Activated effector memory CD4-positive, alpha-beta T cell treated with Interleukin-2 at 50 U/mL for 16 hours (primary cell): ENCODE data around the gene HOXB8.

ENCODE experiments used
- DNase-seq: peaks from one replicate; pipeline ENCODE4 v3.0.0-alpha.2; 2020

The HOXB8 gene

GRCh38 chr17:48596000-48596734, 18.9 kb downstream of the HOXB8 start:
- no peak for DNase-seq

- no peak for DNase-seq
Observed at GRCh38 chr17:48595278-48595999, 19.7 kb downstream of the HOXB8 start.

- DNase-seq = no peak
Observed at GRCh38 chr17:48594538-48595277, 20.4 kb downstream of the HOXB8 start.

GRCh38 chr17:48593840-48594537, 21.1 kb downstream of the HOXB8 start:
- DNase-seq = peak; percentile 76

GRCh38 chr17:48593126-48593829, 21.8 kb downstream of the HOXB8 start, which contains the start of gene HOXB5:
Gene HOXB5, minus strand, starts transcription at chr17:48593779. Its CDS starts 97 bp downstream, at chr17:48593682.
- no peak for DNase-seq

- no peak for DNase-seq
Observed at GRCh38 chr17:48592577-48592976, 22.5 kb downstream of the HOXB8 start.

- no peak for DNase-seq
Observed at GRCh38 chr17:48592057-48592514, 23.0 kb downstream of the HOXB8 start.

GRCh38 chr17:48591255-48592056, 23.6 kb downstream of the HOXB8 start:
- DNase-seq = no peak

- no peak for DNase-seq
Observed at GRCh38 chr17:48590607-48591161, 24.4 kb downstream of the HOXB8 start.

- DNase-seq = no peak
Observed at GRCh38 chr17:48589831-48590606, 25.1 kb downstream of the HOXB8 start, which contains the start of gene HOXB3. Gene HOXB3, minus strand, starts transcription at chr17:48590241. Its CDS starts 37,767 bp downstream, at chr17:48552474.

GRCh38 chr17:48589060-48589830, 25.8 kb downstream of the HOXB8 start:
- DNase-seq = no peak

GRCh38 chr17:48588528-48588927, 26.6 kb downstream of the HOXB8 start:
- DNase-seq = no peak

GRCh38 chr17:48588074-48588415, 27.0 kb downstream of the HOXB8 start:
- DNase-seq = no peak

GRCh38 chr17:48587276-48588073, 27.6 kb downstream of the HOXB8 start:
- no peak for DNase-seq

- no peak for DNase-seq
Observed at GRCh38 chr17:48586355-48587258, 28.5 kb downstream of the HOXB8 start.

GRCh38 chr17:48584223-48584741, 30.8 kb downstream of the HOXB8 start:
- DNase-seq = no peak

GRCh38 chr17:48583708-48584222, 31.3 kb downstream of the HOXB8 start:
- no peak for DNase-seq
